T-helper 1 cell treated with Interleukin-12 subunit alpha and Interleukin-12 subunit beta and Interleukin-4 antibody, amounts not matched to agents 30 ng/mL and 1 ng/mL, for 36 hours (primary cell): Measurements from ENCODE around the gene ATP4A. TPM values are rescaled to one million over a fixed set of nuclear protein-coding genes. Genes with fewer than 3 reads are reported as not detected.

Source experiments
- intact Hi-C: fragments of 100-400 bp; cut with micrococcal nuclease; formaldehyde crosslinking; loops from one replicate; pipeline ENCODE4 v1.15.1; 2024
- total RNA-seq: library from RNA; stranded (reverse); gene quantifications from 2 replicates; pipeline ENCODE4 v1.2.3, GENCODE V29; 2022

The ATP4A gene
- total RNA-seq, 1 donor from 2014 or later = not detected

GRCh38 chr19:35528218-35529038 lies 35.0 kb downstream of the ATP4A start, which contains the start of gene SBSN:
SBSN (minus strand) TSS chr19:35528311; CDS start chr19:35528281, 30 bp downstream.
- intact Hi-C loops = no loop called here

- intact Hi-C loops = no loop called here
Observed at GRCh38 chr19:35525873-35526272, 37.6 kb downstream of the ATP4A start.

- intact Hi-C loops = no loop called here
Observed at GRCh38 chr19:35524181-35524837, 39.1 kb downstream of the ATP4A start.

GRCh38 chr19:35522745-35523327 lies 40.6 kb downstream of the ATP4A start:
- intact Hi-C loops = no loop called here

GRCh38 chr19:35521124-35521743 lies 42.2 kb downstream of the ATP4A start:
- intact Hi-C loops = no loop called here

- intact Hi-C loops = no loop called here
Observed at GRCh38 chr19:35519291-35519690, 44.2 kb downstream of the ATP4A start.

GRCh38 chr19:35518313-35518712 lies 45.1 kb downstream of the ATP4A start:
- intact Hi-C loops = no loop called here

- intact Hi-C loops = no loop called here
Observed at GRCh38 chr19:35517342-35517741, 46.1 kb downstream of the ATP4A start.

- intact Hi-C loops = no loop called here
Observed at GRCh38 chr19:35516310-35516709, 47.1 kb downstream of the ATP4A start.

- intact Hi-C loops = no loop called here
Observed at GRCh38 chr19:35514282-35514809, 49.1 kb downstream of the ATP4A start.

GRCh38 chr19:35513628-35514281 lies 49.7 kb downstream of the ATP4A start, which contains the start of gene DMKN:
DMKN (minus strand) TSS chr19:35513649; CDS start chr19:35513475, 174 bp downstream.
- intact Hi-C loops = loop anchor here (2.0 kb wide), 1 partner anchor 31 kb away; the partner anchor contains the start of gene TMEM147

- intact Hi-C loops = loop anchor here (2.0 kb wide), 1 partner anchor 32 kb away; the partner anchor contains the start of gene TMEM147
Observed at GRCh38 chr19:35512831-35513627, 50.4 kb downstream of the ATP4A start.

GRCh38 chr19:35511337-35511736 lies 52.1 kb downstream of the ATP4A start:
- intact Hi-C loops = no loop called here

GRCh38 chr19:35510626-35510964 lies 52.9 kb downstream of the ATP4A start:
- intact Hi-C loops = loop anchor here (1.0 kb wide), 1 partner anchor 82 kb away; no protein-coding TSS in a partner anchor

- intact Hi-C loops = loop anchor here (1.0 kb wide), 1 partner anchor 82 kb away; no protein-coding TSS in a partner anchor
Observed at GRCh38 chr19:35509861-35510625, 53.4 kb downstream of the ATP4A start.

GRCh38 chr19:35509018-35509652 lies 54.3 kb downstream of the ATP4A start:
- intact Hi-C loops = no loop called here

- intact Hi-C loops = no loop called here
Observed at GRCh38 chr19:35508129-35508528, 55.3 kb downstream of the ATP4A start.

GRCh38 chr19:35507561-35507960 lies 55.9 kb downstream of the ATP4A start:
- intact Hi-C loops = no loop called here

GRCh38 chr19:35506011-35506410 lies 57.4 kb downstream of the ATP4A start:
- intact Hi-C loops = no loop called here
